ENCODE measurements around the gene BDKRB2.
A peak's percentile ranks its signal among the peaks of the same experiment; 100 is the strongest.

BDKRB2 gene

GRCh38 chr14:96204151-96205058 is at the start of gene BDKRB2:
Gene BDKRB2 (plus strand): TSS chr14:96204839. CDS start chr14:96237108, 32,269 bp downstream.
- DNase-seq, result peak; percentile 34

GRCh38 chr14:96154900-96155299 is 49.7 kb upstream of the BDKRB2 start:
- no peak for DNase-seq

GRCh38 chr14:96156804-96157760 is 47.6 kb upstream of the BDKRB2 start:
- DNase-seq, result no peak

- no peak for DNase-seq
Observed at GRCh38 chr14:96158735-96159134, 45.9 kb upstream of the BDKRB2 start.

- no peak for DNase-seq
Observed at GRCh38 chr14:96160076-96160912, 44.3 kb upstream of the BDKRB2 start.

- DNase-seq, result no peak
Observed at GRCh38 chr14:96160913-96161310, 43.7 kb upstream of the BDKRB2 start.

- no peak for DNase-seq
Observed at GRCh38 chr14:96161636-96162035, 43.0 kb upstream of the BDKRB2 start.

- no peak for DNase-seq
Observed at GRCh38 chr14:96162265-96162664, 42.4 kb upstream of the BDKRB2 start.

- no peak for DNase-seq
Observed at GRCh38 chr14:96162741-96163140, 41.9 kb upstream of the BDKRB2 start.

- DNase-seq, result no peak
Observed at GRCh38 chr14:96164861-96165490, 39.7 kb upstream of the BDKRB2 start.

- no peak for DNase-seq
Observed at GRCh38 chr14:96165493-96166436, 38.9 kb upstream of the BDKRB2 start.

GRCh38 chr14:96166461-96167223 is 38.0 kb upstream of the BDKRB2 start:
- DNase-seq, result no peak

GRCh38 chr14:96167224-96168148 is 37.2 kb upstream of the BDKRB2 start:
- DNase-seq, result no peak

- no peak for DNase-seq
Observed at GRCh38 chr14:96168581-96168980, 36.1 kb upstream of the BDKRB2 start.

- DNase-seq, result no peak
Observed at GRCh38 chr14:96170961-96171592, 33.6 kb upstream of the BDKRB2 start.

- no peak for DNase-seq
Observed at GRCh38 chr14:96173636-96174475, 30.8 kb upstream of the BDKRB2 start.

GRCh38 chr14:96176275-96176674 is 28.4 kb upstream of the BDKRB2 start:
- no peak for DNase-seq

Measured in OCI-M1 (cell line).